Measurements from ENCODE around the gene ZNF593.

- TF ChIP-seq CTCF (IDR thresholded peaks at IDR 0.05): no peak
- no peak for TF ChIP-seq POLR2A (IDR thresholded peaks at IDR 0.05)
Observed at GRCh38 chr1:26218906-26219494, 49.3 kb downstream of the ZNF593 start.
